SU-DHL-6 (cell line): ENCODE measurements around the gene CTLA4.

Experiments used
- CTCF ChIP-seq: fragments of 200-600 bp; sonication (generic); IDR thresholded peaks from one replicate; pipeline ENCODE4 v1.5.1; 2017; ENCODE audit warnings: antibody characterized with exemption, mild to moderate bottlenecking, low read length, moderate library complexity; ENCODE audit not compliant: insufficient read depth, poor library complexity, severe bottlenecking
- EZH2phosphoT487 ChIP-seq: fragments of 200-600 bp; sonication (generic), shearing (Covaris generic); conservative IDR thresholded peaks from 2 replicates; pipeline ENCODE4 v1.6.1; 2018; ENCODE audit warnings: mild to moderate bottlenecking, antibody characterized with exemption, low read length, moderate library complexity, mixed read lengths

GRCh38 chr2:203861197-203861596, 6.4 kb upstream of the CTLA4 start:
- TF ChIP-seq CTCF: no peak
- TF ChIP-seq EZH2phosphoT487: no peak
